Measurements from ENCODE around the gene RALB.

The RALB gene

GRCh38 chr2:120267348-120267747 is 14.7 kb downstream of the RALB start:
- H3K36me3 ChIP-seq (replicated peaks; ENCODE audit: insufficient read depth, low read length), result no peaks in the 10 kb centered on the region
- H3K9ac ChIP-seq (ENCODE audit: low read length), result no peak overlapping the region
- no peaks in the 10 kb centered on the region for H4K20me1 ChIP-seq (ENCODE audit: insufficient read depth, low read length)
- no peaks in the 10 kb centered on the region for H3K4me1 ChIP-seq (ENCODE audit: low read length)
- H3K9me2 ChIP-seq (replicated peaks; ENCODE audit: insufficient read depth, low read length), result no peaks in the 10 kb centered on the region
- no peak overlapping the region for H3K4me3 ChIP-seq (ENCODE audit: low read length)
- H3K27ac ChIP-seq (ENCODE audit: low read length), result no peak overlapping the region
- H3K27me3 ChIP-seq (replicated peaks; ENCODE audit: insufficient read depth, low read length), result no peaks in the 10 kb centered on the region
- H3K4me2 ChIP-seq (ENCODE audit: low read depth, low read length), result no peak overlapping the region
- H3K9me3 ChIP-seq (replicated peaks; ENCODE audit: insufficient read depth, low read length), result no peaks in the 10 kb centered on the region
- no peaks in the 10 kb centered on the region for H3F3A ChIP-seq (ENCODE audit: insufficient read depth, low read length)
- no peak for DNase-seq
- H3K79me2 ChIP-seq (ENCODE audit: low read length), result peaks cover 36% of the 10 kb centered on the region
- H2AFZ ChIP-seq (ENCODE audit: low read length), result no peak overlapping the region
- TF ChIP-seq EZH2phosphoT487 (IDR thresholded peaks at IDR 0.05; ENCODE audit: low read length) (no peak), EZH2 (optimal IDR thresholded peaks at IDR 0.05; ENCODE audit: low read depth, low read length) (no peak), CTCF (IDR thresholded peaks at IDR 0.05; ENCODE audit: low read length) (no peak)

- no peak for DNase-seq
- no peak overlapping the region for H2AFZ ChIP-seq (ENCODE audit: low read length)
- H3K4me1 ChIP-seq (ENCODE audit: low read length), result no peaks in the 10 kb centered on the region
- H3K4me3 ChIP-seq (ENCODE audit: low read length), result no peak overlapping the region
- H3K9ac ChIP-seq (ENCODE audit: low read length), result no peak overlapping the region
- H3K27ac ChIP-seq (ENCODE audit: low read length), result no peak overlapping the region
- no peaks in the 10 kb centered on the region for H4K20me1 ChIP-seq (ENCODE audit: insufficient read depth, low read length)
- no peaks in the 10 kb centered on the region for H3K9me2 ChIP-seq (replicated peaks; ENCODE audit: insufficient read depth, low read length)
- no peaks in the 10 kb centered on the region for H3K36me3 ChIP-seq (replicated peaks; ENCODE audit: insufficient read depth, low read length)
- TF ChIP-seq CTCF (IDR thresholded peaks at IDR 0.05; ENCODE audit: low read length) (no peak), EZH2phosphoT487 (IDR thresholded peaks at IDR 0.05; ENCODE audit: low read length) (no peak), EZH2 (optimal IDR thresholded peaks at IDR 0.05; ENCODE audit: low read depth, low read length) (no peak)
- H3K4me2 ChIP-seq (ENCODE audit: low read depth, low read length), result no peak overlapping the region
- H3F3A ChIP-seq (ENCODE audit: insufficient read depth, low read length), result no peaks in the 10 kb centered on the region
- H3K79me2 ChIP-seq (ENCODE audit: low read length), result peaks cover 36% of the 10 kb centered on the region
- no peaks in the 10 kb centered on the region for H3K9me3 ChIP-seq (replicated peaks; ENCODE audit: insufficient read depth, low read length)
- no peaks in the 10 kb centered on the region for H3K27me3 ChIP-seq (replicated peaks; ENCODE audit: insufficient read depth, low read length)
Observed at GRCh38 chr2:120269076-120269744, 16.6 kb downstream of the RALB start.

- Histone ChIP-seq H3K4me1 (ENCODE audit: low read length) (no peaks in the 10 kb centered on the region), H3K27me3 (replicated peaks; ENCODE audit: insufficient read depth, low read length) (no peaks in the 10 kb centered on the region), H4K20me1 (ENCODE audit: insufficient read depth, low read length) (no peaks in the 10 kb centered on the region), H3K9ac (ENCODE audit: low read length) (no peak overlapping the region), H3K9me3 (replicated peaks; ENCODE audit: insufficient read depth, low read length) (no peaks in the 10 kb centered on the region), H2AFZ (ENCODE audit: low read length) (no peak overlapping the region), H3K27ac (ENCODE audit: low read length) (no peak overlapping the region), H3K36me3 (replicated peaks; ENCODE audit: insufficient read depth, low read length) (no peaks in the 10 kb centered on the region), H3K9me2 (replicated peaks; ENCODE audit: insufficient read depth, low read length) (no peaks in the 10 kb centered on the region), H3K4me2 (ENCODE audit: low read depth, low read length) (no peak overlapping the region), H3K79me2 (ENCODE audit: low read length) (peaks cover 35% of the 10 kb centered on the region), H3K4me3 (ENCODE audit: low read length) (no peak overlapping the region), H3F3A (ENCODE audit: insufficient read depth, low read length) (no peaks in the 10 kb centered on the region)
- TF ChIP-seq CTCF (IDR thresholded peaks at IDR 0.05; ENCODE audit: low read length) (no peak), EZH2 (optimal IDR thresholded peaks at IDR 0.05; ENCODE audit: low read depth, low read length) (no peak), EZH2phosphoT487 (IDR thresholded peaks at IDR 0.05; ENCODE audit: low read length) (no peak)
- no peak for DNase-seq
Observed at GRCh38 chr2:120269816-120270215, 17.2 kb downstream of the RALB start.
